HepG2 (cell line): Measurements from ENCODE around the gene HDGF. TPM values are rescaled to one million over a fixed set of nuclear protein-coding genes. Genes with fewer than 3 reads are reported as not detected.
A peak's percentile ranks its signal among the peaks of the same experiment; 100 is the strongest.

Experiments used
- ASH2L ChIP-seq: fragments of 300-600, 200-600 bp; sonication (generic); IDR thresholded peaks from 2 replicates; pipeline ENCODE4 v1.7.0; 2017; ENCODE audit warnings: low read depth, mild to moderate bottlenecking, moderate library complexity, mixed read lengths, low read length; ENCODE audit not compliant: insufficient read length
- ATF1 ChIP-seq: IDR thresholded peaks from 2 replicates; pipeline ENCODE4 v1.6.1; 2016; ENCODE audit warnings: mild to moderate bottlenecking, control low read depth
- CCAR2 ChIP-seq: fragments of 200-400 bp; formaldehyde crosslinking; optimal IDR thresholded peaks from 2 replicates; pipeline ENCODE3; 2018; ENCODE audit warnings: low read depth, mild to moderate bottlenecking, low read length, moderate library complexity
- CERS6 ChIP-seq: sonication (generic); formaldehyde crosslinking; IDR thresholded peaks from 2 replicates; pipeline ENCODE4 v1.5.0; 2020; ENCODE audit warnings: missing genetic modification reagents
- CHD2 ChIP-seq: IDR thresholded peaks from 2 replicates; pipeline ENCODE4 v1.6.1; 2011; ENCODE audit warnings: low read depth, low read length, improper control_type of control experiment
- FOXA1 ChIP-seq, 2 experiments: fragments of 450-650 bp in 1 of 2; sonication (generic) in 1 of 2; formaldehyde crosslinking in 1 of 2; IDR thresholded peaks; 2 replicates each; pipeline versions ENCODE4 v1.4.0 to v1.6.1; 2016 to 2020; ENCODE audit warnings: missing genetic modification reagents in 1 of 2
- HIVEP1 ChIP-seq: sonication (generic); formaldehyde crosslinking; IDR thresholded peaks from 2 replicates; pipeline ENCODE4 v1.4.0; 2020; ENCODE audit warnings: mild to moderate bottlenecking, missing genetic modification reagents
- HNF4A ChIP-seq: sonication (generic); formaldehyde crosslinking; IDR thresholded peaks from 2 replicates; pipeline ENCODE4 v1.4.0; 2020; ENCODE audit warnings: missing genetic modification reagents
- HNF4G ChIP-seq, 2 experiments: sonication (generic) in 1 of 2; formaldehyde crosslinking in 1 of 2; IDR thresholded peaks; 2 replicates each; pipeline versions ENCODE4 v1.4.0 to v1.6.1; 2011 to 2020; ENCODE audit warnings: borderline replicate concordance in 2 of 2, low read depth in 2 of 2, mild to moderate bottlenecking in 2 of 2, low read length in 1 of 2, missing genetic modification reagents in 1 of 2, moderate library complexity in 1 of 2
- KAT8 ChIP-seq: IDR thresholded peaks from 2 replicates; pipeline ENCODE4 v1.6.1; 2016; ENCODE audit warnings: missing genetic modification reagents, missing compliant biosample characterization
- MEIS2 ChIP-seq: sonication (generic); formaldehyde crosslinking; IDR thresholded peaks from 2 replicates; pipeline ENCODE4 v1.9.0; 2021; ENCODE audit warnings: mild to moderate bottlenecking, missing genetic modification reagents
- NR2C2 ChIP-seq: sonication (generic); formaldehyde crosslinking; IDR thresholded peaks from 2 replicates; pipeline ENCODE4 v1.4.0; 2020; ENCODE audit warnings: missing genetic modification reagents, mild to moderate bottlenecking, moderate library complexity, borderline replicate concordance
- PHF5A ChIP-seq: IDR thresholded peaks from one replicate; pipeline ENCODE4 v1.6.1; 2018; ENCODE audit warnings: low read depth, missing genetic modification reagents; ENCODE audit not compliant: unreplicated experiment
- PREB ChIP-seq: sonication (generic); formaldehyde crosslinking; IDR thresholded peaks from 2 replicates; pipeline ENCODE4 v1.4.0; 2020; ENCODE audit warnings: missing genetic modification reagents
- TCF12 ChIP-seq, 2 experiments: fragments of 450-650 bp in 1 of 2; sonication (generic) in 1 of 2; formaldehyde crosslinking in 1 of 2; IDR thresholded peaks; 2 replicates each; pipeline versions ENCODE4 v1.6.1 to v1.8.0; 2017 to 2022; ENCODE audit warnings: antibody characterized with exemption in 1 of 2, mild to moderate bottlenecking in 1 of 2, missing genetic modification reagents in 1 of 2, moderate library complexity in 1 of 2
- ZBTB20 ChIP-seq: sonication (generic); formaldehyde crosslinking; IDR thresholded peaks from 2 replicates; pipeline ENCODE4 v1.8.1; 2023; ENCODE audit warnings: missing genetic modification reagents, low read depth, mild to moderate bottlenecking, borderline replicate concordance
- ZBTB21 ChIP-seq: sonication (generic); formaldehyde crosslinking; IDR thresholded peaks from 2 replicates; pipeline ENCODE4 v1.4.0; 2020; ENCODE audit warnings: missing genetic modification reagents
- ZBTB3 ChIP-seq: sonication (generic); formaldehyde crosslinking; IDR thresholded peaks from 2 replicates; pipeline ENCODE4 v1.4.0; 2020; ENCODE audit warnings: low read depth, mild to moderate bottlenecking, moderate library complexity, missing genetic modification reagents, borderline replicate concordance
- ZBTB7A ChIP-seq: sonication (generic); formaldehyde crosslinking; IDR thresholded peaks from 2 replicates; pipeline ENCODE4 v1.8.0; 2022; ENCODE audit warnings: mild to moderate bottlenecking, missing genetic modification reagents
- ZFP36 ChIP-seq: fragments of 150-350 bp; IDR thresholded peaks from 2 replicates; pipeline ENCODE4 v1.6.1; 2018; ENCODE audit warnings: borderline replicate concordance, low read length, low read depth; ENCODE audit not compliant: partially characterized antibody
- ZNF101 ChIP-seq: sonication (generic); formaldehyde crosslinking; IDR thresholded peaks from 2 replicates; pipeline ENCODE4 v1.4.0; 2020; ENCODE audit warnings: mild to moderate bottlenecking, low read depth, missing genetic modification reagents, borderline replicate concordance
- ZNF251 ChIP-seq: sonication (generic); formaldehyde crosslinking; IDR thresholded peaks from 2 replicates; pipeline ENCODE4 v1.9.0; 2021; ENCODE audit warnings: mild to moderate bottlenecking, missing genetic modification reagents
- ZNF3 ChIP-seq: IDR thresholded peaks from 2 replicates; pipeline ENCODE4 v1.7.0; 2017; ENCODE audit warnings: inconsistent platforms
- ZNF382 ChIP-seq: sonication (generic); formaldehyde crosslinking; IDR thresholded peaks from 2 replicates; pipeline ENCODE4 v1.5.0; 2020; ENCODE audit warnings: missing genetic modification reagents, mild to moderate bottlenecking, borderline replicate concordance
- ZNF562 ChIP-seq: sonication (generic); formaldehyde crosslinking; IDR thresholded peaks from 2 replicates; pipeline ENCODE4 v1.8.0; 2022; ENCODE audit warnings: missing genetic modification reagents, borderline replicate concordance
- ZNF672 ChIP-seq: sonication (generic); formaldehyde crosslinking; IDR thresholded peaks from 2 replicates; pipeline ENCODE4 v1.8.1; 2022; ENCODE audit warnings: missing genetic modification reagents
- ZNF674 ChIP-seq: sonication (generic); formaldehyde crosslinking; IDR thresholded peaks from 2 replicates; pipeline ENCODE4 v1.5.0; 2020; ENCODE audit warnings: low read depth, mild to moderate bottlenecking, missing genetic modification reagents
- ZNF768 ChIP-seq: sonication (generic); formaldehyde crosslinking; IDR thresholded peaks from 2 replicates; pipeline ENCODE4 v1.4.0; 2020; ENCODE audit warnings: missing genetic modification reagents
- ZNF883 ChIP-seq: sonication (generic); formaldehyde crosslinking; IDR thresholded peaks from 2 replicates; pipeline ENCODE4 v1.5.1; 2020; ENCODE audit warnings: mild to moderate bottlenecking, missing genetic modification reagents; ENCODE audit errors: not compliant biosample characterization
- polyA plus RNA-seq, 8 experiments: library from polyadenylated mRNA; depleted of rRNA in 3 of 8; stranded (reverse) in 7 of 8; unstranded in 1 of 8; fragments of >200 nt; fragmentation: Illumina TruSeq in 4 of 8; extraction: Trizol in 4 of 8; gene quantifications; 2 replicates each; pipeline versions ENCODE4 v1.2.1 to v1.2.3, GENCODE V29; 2011 to 2016; ENCODE audit warnings: low read depth in 4 of 8, missing spikeins in 1 of 8, mixed read lengths in 1 of 8; ENCODE audit not compliant: insufficient read depth in 1 of 8
- total RNA-seq, 5 experiments: library from RNA; depleted of rRNA; stranded (reverse); fragments of >200 nt; fragmentation: Illumina TruSeq; extraction: Trizol; gene quantifications; 2 replicates each; pipeline ENCODE4 v1.2.3, GENCODE V29; 2016; ENCODE audit warnings: low read depth in 1 of 5

HDGF gene
- total and polyA plus RNA-seq, 2 of the 13 experiments (the other 11 are each of a cell fraction or from before 2014, with no cell fraction given): 156 to 196 TPM

DNA sequence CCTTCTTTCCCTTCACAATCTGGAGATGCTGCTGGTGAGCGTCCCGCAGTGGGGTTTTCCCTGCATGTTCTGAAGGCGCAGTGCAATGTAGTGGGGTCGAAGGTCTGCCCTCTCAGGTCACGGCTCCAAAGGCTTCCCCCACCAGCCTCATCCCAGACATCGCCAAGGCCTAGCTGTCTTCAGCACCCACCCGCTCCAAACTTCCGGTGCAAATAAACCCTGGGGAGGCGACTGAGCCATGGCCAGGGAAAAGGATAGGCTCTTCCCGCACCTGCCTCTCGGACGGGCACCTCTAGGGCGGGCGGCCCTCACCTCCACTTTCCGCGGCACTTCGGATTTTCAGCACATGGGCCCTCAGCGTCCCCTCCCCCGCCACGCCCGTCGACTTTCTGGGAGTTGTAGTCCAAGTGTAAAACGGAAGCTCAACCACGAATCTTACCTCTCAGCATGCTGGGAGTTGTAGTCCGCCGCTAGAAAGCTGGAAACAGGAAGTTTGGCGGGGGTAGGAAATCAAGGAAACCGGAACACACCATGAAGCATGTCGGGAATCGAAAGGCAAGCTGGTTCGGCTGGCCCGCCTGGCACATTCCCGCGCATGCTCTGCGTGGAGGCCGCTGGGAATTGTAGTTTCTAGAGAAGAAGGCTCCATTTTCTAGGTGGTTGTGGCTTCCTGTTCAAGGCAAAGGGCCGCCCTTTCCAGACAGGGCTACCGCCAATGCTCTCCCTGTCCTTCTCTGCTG, 10.6 kb downstream of the HDGF start, which contains the start of gene MRPL24 (continued):
- TF ChIP-seq ZNF768 (CRISPR knock-in tag) (no peak; the same call in 1 of the 2 replicates), CHD2 (peak; percentile 76), ZNF883 (CRISPR knock-in tag) (peak; percentile 92), ZNF251 (no peak), ZNF382 (CRISPR knock-in tag) (no peak), ZBTB7A (peak; percentile 32; the same call in 1 of the 2 replicates), NR2C2 (peak; percentile 95), ZNF562 (CRISPR knock-in tag) (no peak), MEIS2 (CRISPR knock-in tag) (peak; percentile 78), HNF4G (IDR thresholded peaks at IDR 0.05; ENCODE audit: borderline replicate concordance, low read depth, low read length) (peak; percentile 63), HNF4G (CRISPR knock-in tag; IDR thresholded peaks at IDR 0.05; ENCODE audit: borderline replicate concordance, low read depth) (peak; percentile 68), KAT8 (CRISPR knock-in tag) (peak; percentile 97), ZNF101 (no peak), PHF5A (peak; percentile 83), ZNF672 (CRISPR knock-in tag) (no peak), ZNF3 (CRISPR knock-in tag) (no peak), ZFP36 (no peak), ZNF674 (CRISPR knock-in tag) (no peak), HIVEP1 (CRISPR knock-in tag) (peak; percentile 97), ATF1 (CRISPR knock-in tag) (peak; percentile 91), FOXA1 (IDR thresholded peaks at IDR 0.05) (no peak), FOXA1 (CRISPR knock-in tag; IDR thresholded peaks at IDR 0.05) (no peak), CCAR2 (no peak), PREB (CRISPR knock-in tag) (no peak), ASH2L (peak; percentile 85), ZBTB21 (CRISPR knock-in tag) (no peak; the same call in 1 of the 2 replicates), ZBTB20 (CRISPR knock-in tag) (0 out of 2 replicates have a peak, but pooled peaks have one; percentile 46), TCF12 (IDR thresholded peaks at IDR 0.05) (no peak), TCF12 (CRISPR knock-in tag; IDR thresholded peaks at IDR 0.05) (peak; percentile 89; the same call in 1 of the 2 replicates), CERS6 (CRISPR knock-in tag) (no peak), HNF4A (CRISPR knock-in tag) (peak; percentile 9; the same call in 1 of the 2 replicates), ZBTB3 (CRISPR knock-in tag) (peak; percentile 77; the same call in 1 of the 2 replicates)
